Neural cell (in vitro differentiated cells): Measurements from ENCODE around the gene CHDH. TPM values are rescaled to one million over a fixed set of nuclear protein-coding genes. Genes with fewer than 3 reads are reported as not detected.

Experiments
- H2AFZ ChIP-seq: fragments of 200-600, 300-800 bp; sonication (generic), shearing (Covaris generic); 2 replicates; pipeline ENCODE4 v1.6.0; 2014; ENCODE audit warnings: low read depth, mild to moderate bottlenecking, antibody characterized with exemption, low read length, moderate library complexity
- H3F3A ChIP-seq: fragments of 200-600 bp; shearing (Covaris generic); 2 replicates; pipeline ENCODE4 v1.6.1; 2016; ENCODE audit warnings: mild to moderate bottlenecking, moderate library complexity, mixed read lengths, antibody characterized with exemption, low read length; ENCODE audit not compliant: insufficient read depth, poor library complexity, severe bottlenecking
- H3K27ac ChIP-seq: fragments of 200-600, 300-800 bp; sonication (generic), shearing (Covaris generic); 2 replicates; pipeline ENCODE4 v1.5.1; 2014; ENCODE audit warnings: mild to moderate bottlenecking, low read length, moderate library complexity
- H3K27me3 ChIP-seq: fragments of 300-800, 200-600 bp; sonication (generic), shearing (Covaris generic); 2 replicates; pipeline ENCODE4 v1.6.0; 2014; ENCODE audit warnings: mild to moderate bottlenecking, low read depth, low read length, moderate library complexity; ENCODE audit not compliant: insufficient read depth
- H3K36me3 ChIP-seq: fragments of 300-800, 200-600 bp; sonication (generic), shearing (Covaris generic); 2 replicates; pipeline ENCODE4 v1.5.1; 2014; ENCODE audit warnings: mild to moderate bottlenecking, antibody characterized with exemption, low read length, moderate library complexity; ENCODE audit not compliant: insufficient read depth
- H3K4me2 ChIP-seq: fragments of 300-800, 200-600 bp; sonication (generic), shearing (Covaris generic); 2 replicates; pipeline ENCODE4 v1.6.0; 2014; ENCODE audit warnings: mild to moderate bottlenecking, low read length
- H3K4me3 ChIP-seq: fragments of 300-800, 200-600 bp; sonication (generic), shearing (Covaris generic); 2 replicates; pipeline ENCODE4 v1.5.1; 2014; ENCODE audit warnings: mild to moderate bottlenecking, low read length, moderate library complexity
- H3K79me2 ChIP-seq: fragments of 200-600 bp; shearing (Covaris generic); replicated peaks from 2 replicates; pipeline ENCODE4 v1.6.0; 2014; ENCODE audit warnings: mild to moderate bottlenecking, low read length, moderate library complexity; ENCODE audit not compliant: insufficient read depth
- H3K9ac ChIP-seq: fragments of 300-800, 200-600 bp; sonication (generic), shearing (Covaris generic); 2 replicates; pipeline ENCODE4 v1.6.1; 2016; ENCODE audit warnings: mild to moderate bottlenecking, low read length, mixed read lengths
- H3K9me2 ChIP-seq: fragments of 200-600 bp; shearing (Covaris generic); 2 replicates; pipeline ENCODE4 v1.6.1; 2016; ENCODE audit warnings: mild to moderate bottlenecking, low read length, mixed read lengths; ENCODE audit not compliant: insufficient read depth
- H3K9me3 ChIP-seq: fragments of 200-600, 300-800 bp; sonication (generic), shearing (Covaris generic); 2 replicates; pipeline ENCODE4 v1.6.1; 2016; ENCODE audit warnings: mild to moderate bottlenecking, mixed run types, low read length, moderate library complexity, mixed read lengths
- H4K20me1 ChIP-seq: fragments of 200-600 bp; shearing (Covaris generic); 2 replicates; pipeline ENCODE4 v1.6.1; 2016; ENCODE audit warnings: mild to moderate bottlenecking, mixed run types; ENCODE audit not compliant: insufficient read depth
- CTCF ChIP-seq: fragments of 450-650 bp; IDR thresholded peaks from 2 replicates; pipeline ENCODE4 v1.5.1; 2014; ENCODE audit warnings: antibody characterized with exemption, mild to moderate bottlenecking, moderate library complexity; ENCODE audit not compliant: poor library complexity, severe bottlenecking
- EP300 ChIP-seq: fragments of 450-650 bp; conservative IDR thresholded peaks from 2 replicates; pipeline ENCODE4 v1.6.1; 2014; ENCODE audit warnings: antibody characterized with exemption, mild to moderate bottlenecking, moderate library complexity; ENCODE audit not compliant: poor library complexity, severe bottlenecking
- EZH2 ChIP-seq: fragments of 200-600, 300-800 bp; shearing (Covaris generic), sonication (generic); IDR thresholded peaks from 2 replicates; pipeline ENCODE4 v1.6.1; 2014; ENCODE audit warnings: antibody characterized with exemption, low read length, borderline replicate concordance, mild to moderate bottlenecking; ENCODE audit not compliant: insufficient read depth, poor library complexity, severe bottlenecking
- MXI1 ChIP-seq: fragments of 450-650 bp; conservative IDR thresholded peaks from 2 replicates; pipeline ENCODE4 v1.6.1; 2014; ENCODE audit warnings: antibody characterized with exemption, mild to moderate bottlenecking; ENCODE audit not compliant: poor library complexity, severe bottlenecking
- POLR2AphosphoS5 ChIP-seq: IDR thresholded peaks from 2 replicates; pipeline ENCODE4 v1.6.1; 2012
- RAD21 ChIP-seq: fragments of 450-650 bp; conservative IDR thresholded peaks from 2 replicates; pipeline ENCODE4 v1.6.1; 2014; ENCODE audit warnings: antibody characterized with exemption, mild to moderate bottlenecking, moderate library complexity
- REST ChIP-seq: IDR thresholded peaks from 2 replicates; pipeline ENCODE4 v1.6.1; 2012; ENCODE audit warnings: borderline replicate concordance
- SMC3 ChIP-seq: fragments of 450-650 bp; conservative IDR thresholded peaks from 2 replicates; pipeline ENCODE4 v1.6.1; 2014; ENCODE audit warnings: antibody characterized with exemption, mild to moderate bottlenecking, moderate library complexity; ENCODE audit not compliant: poor library complexity
- TAF1 ChIP-seq: IDR thresholded peaks from 2 replicates; pipeline ENCODE4 v1.6.1; 2012; ENCODE audit warnings: low read depth
- polyA plus RNA-seq: library from polyadenylated mRNA; depleted of rRNA; stranded (reverse); fragments of >200 nt; gene quantifications from 2 replicates; pipeline ENCODE4 v1.2.3, GENCODE V29; 2014

Gene CHDH
- polyA plus RNA-seq, 1 donor from 2014 or later: 0.17 TPM

- Histone ChIP-seq H3K4me2 (no peak overlapping the region), H3F3A (no peaks in the 10 kb centered on the region), H4K20me1 (no peaks in the 10 kb centered on the region), H3K9ac (no peak overlapping the region), H3K4me3 (no peak overlapping the region), H3K27ac (no peak overlapping the region), H3K9me2 (no peaks in the 10 kb centered on the region), H3K9me3 (no peaks in the 10 kb centered on the region), H2AFZ (no peak overlapping the region), H3K36me3 (no peaks in the 10 kb centered on the region), H3K79me2 (no peaks in the 10 kb centered on the region), H3K27me3 (no peaks in the 10 kb centered on the region)
- no peak for TF ChIP-seq RAD21
- no peak for TF ChIP-seq MXI1
- TF ChIP-seq POLR2AphosphoS5: no peak
- no peak for TF ChIP-seq SMC3
- TF ChIP-seq CTCF: no peak
- TF ChIP-seq EP300: no peak
- no peak for TF ChIP-seq EZH2
- TF ChIP-seq TAF1: no peak
- TF ChIP-seq REST: no peak
Measured at GRCh38 chr3:53817211-53817610, 29.0 kb downstream of the CHDH start.

- Histone ChIP-seq H2AFZ (no peak overlapping the region), H4K20me1 (no peaks in the 10 kb centered on the region), H3K36me3 (no peaks in the 10 kb centered on the region), H3K4me2 (no peak overlapping the region), H3K9ac (no peak overlapping the region), H3K9me2 (no peaks in the 10 kb centered on the region), H3F3A (no peaks in the 10 kb centered on the region), H3K9me3 (no peaks in the 10 kb centered on the region), H3K79me2 (no peaks in the 10 kb centered on the region), H3K27ac (no peak overlapping the region), H3K27me3 (no peaks in the 10 kb centered on the region), H3K4me3 (no peak overlapping the region)
- TF ChIP-seq POLR2AphosphoS5: no peak
- no peak for TF ChIP-seq MXI1
- TF ChIP-seq CTCF: no peak
- no peak for TF ChIP-seq RAD21
- no peak for TF ChIP-seq SMC3
- TF ChIP-seq TAF1: no peak
- TF ChIP-seq EP300: no peak
- TF ChIP-seq EZH2: no peak
- TF ChIP-seq REST: no peak
Measured at GRCh38 chr3:53816425-53816824, 29.8 kb downstream of the CHDH start.
